Tibial artery (tissue), 4 donors: ENCODE results near the gene RAB2B.

ENCODE experiments used
- DNase-seq, 2 donors: peaks; one replicate each; pipeline ENCODE4 v3.0.0-alpha.2; 2019
- H3K27ac ChIP-seq, 2 donors: fragments of 200-600 bp; sonication (generic) in 1 of 2; 1 replicate in 1 of 2; 2 replicates in 1 of 2; pipeline ENCODE4 v1.5.1; 2018 to 2019; ENCODE audit warnings: mild to moderate bottlenecking in 1 of 2
- H3K27me3 ChIP-seq, 2 donors: fragments of 200-600 bp; sonication (generic) in 1 of 2; one replicate each; pipeline versions ENCODE4 v1.5.1 to v1.6.0; 2016 to 2019
- H3K36me3 ChIP-seq, 3 donors: fragments of 200-600 bp; sonication (generic) in 2 of 3; one replicate each; pipeline ENCODE4 v1.5.1; 2016 to 2019; ENCODE audit warnings: mild to moderate bottlenecking in 2 of 3
- H3K4me1 ChIP-seq, 4 donors: fragments of 200-600 bp; sonication (generic) in 2 of 4; 1 replicate in 3 of 4; 2 replicates in 1 of 4; pipeline ENCODE4 v1.5.1; 2016 to 2019
- H3K4me3 ChIP-seq, 2 donors: fragments of 200-600 bp; sonication (generic) in 1 of 2; 1 replicate in 1 of 2; 2 replicates in 1 of 2; pipeline ENCODE4 v1.5.1; 2018 to 2019; ENCODE audit warnings: mild to moderate bottlenecking in 2 of 2
- H3K9me3 ChIP-seq, 3 donors: fragments of 200-600 bp; sonication (generic) in 1 of 3; one replicate each; pipeline ENCODE4 v1.5.1; 2016 to 2019
- intact Hi-C: fragments of 100-400 bp; cut with DNase I; formaldehyde crosslinking; loops from one replicate; pipeline ENCODE4 v1.15.0; 2023; ENCODE audit warnings: low total_unique reads
- TF ChIP-seq, protein P1 (sequence below), 2 experiments: fragments of 200-600 bp in 1 of 2; fragments of 450-650 bp in 1 of 2; IDR thresholded peaks; one replicate each; pipeline ENCODE4 v1.5.1; 2017 to 2019; ENCODE audit warnings: antibody characterized with exemption in 2 of 2, mild to moderate bottlenecking in 1 of 2, moderate library complexity in 1 of 2

Gene RAB2B

DNA sequence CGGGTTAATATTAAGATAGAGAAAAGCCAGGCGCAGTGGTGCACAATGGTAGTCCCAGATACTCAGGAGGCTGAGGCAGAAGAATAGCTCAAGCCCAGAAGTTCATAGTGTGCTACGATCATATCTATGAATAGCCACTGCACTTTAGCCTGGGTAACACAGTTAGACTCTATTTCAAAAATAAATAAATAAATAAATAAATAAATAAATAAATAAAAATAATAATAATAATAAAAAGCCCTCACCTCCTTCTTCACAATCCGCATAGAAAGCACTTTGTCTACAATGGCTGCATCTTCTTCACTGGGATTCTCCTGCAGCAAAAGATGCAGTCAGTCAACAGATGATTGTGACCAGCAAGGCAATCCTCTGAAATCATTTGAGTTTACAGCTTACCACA, 61.4 kb downstream of the RAB2B start:
- intact Hi-C loops: no loop called here
- TF ChIP-seq, protein P1, sequence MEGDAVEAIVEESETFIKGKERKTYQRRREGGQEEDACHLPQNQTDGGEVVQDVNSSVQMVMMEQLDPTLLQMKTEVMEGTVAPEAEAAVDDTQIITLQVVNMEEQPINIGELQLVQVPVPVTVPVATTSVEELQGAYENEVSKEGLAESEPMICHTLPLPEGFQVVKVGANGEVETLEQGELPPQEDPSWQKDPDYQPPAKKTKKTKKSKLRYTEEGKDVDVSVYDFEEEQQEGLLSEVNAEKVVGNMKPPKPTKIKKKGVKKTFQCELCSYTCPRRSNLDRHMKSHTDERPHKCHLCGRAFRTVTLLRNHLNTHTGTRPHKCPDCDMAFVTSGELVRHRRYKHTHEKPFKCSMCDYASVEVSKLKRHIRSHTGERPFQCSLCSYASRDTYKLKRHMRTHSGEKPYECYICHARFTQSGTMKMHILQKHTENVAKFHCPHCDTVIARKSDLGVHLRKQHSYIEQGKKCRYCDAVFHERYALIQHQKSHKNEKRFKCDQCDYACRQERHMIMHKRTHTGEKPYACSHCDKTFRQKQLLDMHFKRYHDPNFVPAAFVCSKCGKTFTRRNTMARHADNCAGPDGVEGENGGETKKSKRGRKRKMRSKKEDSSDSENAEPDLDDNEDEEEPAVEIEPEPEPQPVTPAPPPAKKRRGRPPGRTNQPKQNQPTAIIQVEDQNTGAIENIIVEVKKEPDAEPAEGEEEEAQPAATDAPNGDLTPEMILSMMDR (IDR thresholded peaks at IDR 0.05): no peak
- DNase-seq: no peak
- no peaks in the 10 kb centered on the region for H3K4me1 ChIP-seq
- H3K36me3 ChIP-seq: peaks cover 74 to 97% (median 80%) of the 10 kb centered on the region in 3 donors
- H3K9me3 ChIP-seq: no peaks in the 10 kb centered on the region
- no peaks in the 10 kb centered on the region for H3K27me3 ChIP-seq
- no peak overlapping the region for H3K27ac ChIP-seq
- H3K4me3 ChIP-seq: no peak overlapping the region

DNA sequence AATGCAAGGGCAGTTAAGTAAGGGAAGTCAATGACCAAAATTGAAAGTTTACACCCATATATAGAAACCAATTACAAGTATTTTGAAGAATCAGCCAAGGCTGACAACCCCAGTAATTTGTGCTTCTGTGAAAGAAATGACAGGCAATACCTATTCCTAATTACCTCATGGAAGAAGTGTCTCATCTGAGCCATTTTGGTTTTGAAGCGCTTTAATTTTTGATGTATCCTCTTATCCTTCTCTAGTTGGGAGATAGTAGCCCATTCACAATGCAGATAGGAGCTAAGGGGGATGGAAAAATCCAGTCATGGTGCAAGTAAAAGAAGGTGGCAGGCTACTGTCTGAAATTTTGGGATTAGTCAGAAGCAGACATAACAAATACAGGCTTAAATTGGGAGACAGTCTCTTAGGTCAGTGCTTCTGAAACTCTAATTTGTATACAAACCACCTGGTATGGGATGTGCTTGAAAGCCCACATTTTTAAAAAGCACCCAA, 62.6 kb downstream of the RAB2B start:
- no peak overlapping the region for H3K4me3 ChIP-seq
- DNase-seq: no peak
- H3K4me1 ChIP-seq: no peaks in the 10 kb centered on the region
- peaks cover 74 to 97% (median 80%) of the 10 kb centered on the region in 3 donors for H3K36me3 ChIP-seq
- TF ChIP-seq, protein P1 (IDR thresholded peaks at IDR 0.05): no peak
- H3K27me3 ChIP-seq: no peaks in the 10 kb centered on the region
- H3K9me3 ChIP-seq: no peaks in the 10 kb centered on the region
- H3K27ac ChIP-seq: no peak overlapping the region
- intact Hi-C loops: no loop called here
